Activated CD8-positive, alpha-beta memory T cell treated with anti-CD3 and anti-CD28 coated beads for 4 hours (primary cell): Measurements from ENCODE around the gene MRPL51.

ENCODE experiments used
- DNase-seq, 2 donors: peaks; one replicate each; pipeline ENCODE4 v3.0.0-alpha.2; 2020; ENCODE audit warnings: low read depth in 2 of 2

MRPL51 gene

GRCh38 chr12:6492838-6493496 lies at the start of gene MRPL51:
MRPL51 (minus strand) TSS chr12:6493262; CDS start chr12:6493136, 126 bp downstream.
- peak; percentile 87 to 95 for DNase-seq

DNA sequence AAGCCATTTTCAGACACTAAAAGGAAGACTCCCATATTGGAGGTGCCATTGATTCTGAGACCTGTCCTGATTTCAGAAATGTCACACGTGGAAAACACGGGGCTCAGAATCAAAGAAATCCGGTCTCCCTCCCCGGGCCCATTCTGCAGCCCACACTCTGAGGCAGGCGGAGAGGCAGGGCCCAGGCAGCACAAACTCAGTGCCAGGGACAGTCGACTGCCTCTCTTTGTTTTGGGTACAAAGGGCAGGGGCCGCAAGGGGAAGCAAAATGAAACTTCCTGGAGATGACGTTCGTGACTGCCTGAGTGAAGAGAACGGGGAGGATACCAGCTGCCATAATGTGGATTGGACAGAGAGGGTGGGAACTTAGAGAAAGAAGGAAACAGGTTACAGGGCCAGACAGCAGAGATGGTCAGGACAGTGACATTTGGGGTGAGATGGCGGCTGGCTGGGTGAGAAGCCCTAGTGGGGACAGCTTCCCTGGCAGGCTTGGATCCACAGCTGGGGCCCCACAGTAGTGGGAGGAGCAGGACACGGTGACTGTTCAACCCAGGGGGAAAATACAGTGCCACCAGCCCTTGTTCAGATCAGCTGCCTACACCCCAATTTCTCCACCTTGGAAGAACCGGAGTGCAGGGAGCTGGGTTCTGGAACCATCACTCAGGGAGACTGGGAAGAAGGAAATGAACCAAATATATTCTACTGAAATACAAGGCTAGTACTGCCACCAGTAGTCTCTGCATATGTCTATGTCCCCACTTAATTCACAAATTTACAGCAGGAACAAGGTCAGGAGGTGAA lies 49.3 kb upstream of the MRPL51 start:
- DNase-seq: no peak

DNA sequence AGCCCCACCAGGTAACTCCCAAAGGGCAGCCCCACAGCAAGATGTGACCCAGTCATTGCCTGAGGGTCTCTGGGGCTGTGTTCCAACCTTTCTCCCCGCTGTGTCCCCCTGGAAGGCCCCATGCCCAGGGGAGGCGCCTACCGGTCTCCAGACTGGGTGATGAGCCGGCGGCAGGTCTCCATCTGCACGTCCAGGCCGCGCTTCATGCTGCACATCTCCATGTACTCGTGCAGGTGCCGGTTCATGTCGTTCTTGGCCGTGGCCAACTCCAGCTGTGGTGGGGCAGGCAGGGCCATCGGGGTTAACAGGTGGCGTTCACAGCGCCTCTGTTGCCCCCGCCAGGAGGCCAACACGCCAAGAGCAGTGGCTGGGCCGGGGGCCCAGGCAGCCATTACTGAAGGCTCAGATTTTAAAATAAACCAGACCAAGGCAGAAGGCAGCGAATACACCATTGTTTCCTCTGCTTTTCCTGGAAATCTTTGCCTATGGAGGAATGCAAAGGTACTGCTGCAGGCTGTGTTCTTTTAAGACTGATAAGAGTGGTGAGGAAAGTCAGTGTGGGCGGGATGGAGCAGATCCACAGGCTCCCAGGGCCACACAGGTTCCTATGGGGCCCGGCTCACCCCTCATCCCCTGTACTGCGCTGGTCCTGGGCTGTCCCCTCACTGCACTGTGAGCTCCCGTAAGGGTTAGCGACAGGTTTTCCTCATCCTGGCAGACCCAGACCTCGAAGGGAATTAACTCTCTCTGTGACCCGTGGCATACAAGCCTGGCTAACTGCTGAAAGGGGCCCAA lies 48.5 kb upstream of the MRPL51 start:
- no peak for DNase-seq

DNA sequence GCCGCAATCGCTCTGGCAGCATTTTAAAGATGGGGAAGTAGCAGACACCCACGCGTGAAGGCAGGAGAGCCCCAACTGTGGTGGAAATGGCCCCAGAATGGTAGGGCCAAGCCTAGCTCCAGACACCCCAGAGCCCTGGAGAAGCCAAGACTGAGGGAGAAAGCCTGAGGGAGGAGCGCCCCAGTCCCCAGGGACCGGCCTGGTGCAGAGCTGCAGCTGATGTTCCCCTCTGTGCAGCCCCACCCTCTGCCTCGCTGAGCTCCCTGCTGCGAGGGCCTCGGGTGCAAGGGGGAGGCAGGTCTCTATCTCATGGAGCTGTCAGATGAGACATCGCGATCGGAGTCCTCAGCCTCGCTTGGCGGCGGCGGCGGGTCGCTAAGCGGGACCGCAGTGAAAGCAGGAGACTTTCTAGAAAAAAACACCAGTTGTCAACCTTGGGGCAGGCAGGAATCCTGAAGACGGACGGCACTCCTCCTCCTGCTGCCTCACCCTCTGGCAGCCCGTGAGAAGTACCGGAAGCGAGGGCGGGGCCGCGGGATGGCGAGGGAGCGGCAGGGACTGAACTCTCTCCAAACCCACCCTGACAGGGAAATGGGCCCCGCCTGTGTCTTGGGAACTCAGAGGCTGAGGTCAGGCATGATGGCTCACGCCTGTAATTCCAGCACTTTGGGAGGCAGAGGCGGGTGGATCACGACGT lies 47.3 kb upstream of the MRPL51 start:
- no peak for DNase-seq

DNA sequence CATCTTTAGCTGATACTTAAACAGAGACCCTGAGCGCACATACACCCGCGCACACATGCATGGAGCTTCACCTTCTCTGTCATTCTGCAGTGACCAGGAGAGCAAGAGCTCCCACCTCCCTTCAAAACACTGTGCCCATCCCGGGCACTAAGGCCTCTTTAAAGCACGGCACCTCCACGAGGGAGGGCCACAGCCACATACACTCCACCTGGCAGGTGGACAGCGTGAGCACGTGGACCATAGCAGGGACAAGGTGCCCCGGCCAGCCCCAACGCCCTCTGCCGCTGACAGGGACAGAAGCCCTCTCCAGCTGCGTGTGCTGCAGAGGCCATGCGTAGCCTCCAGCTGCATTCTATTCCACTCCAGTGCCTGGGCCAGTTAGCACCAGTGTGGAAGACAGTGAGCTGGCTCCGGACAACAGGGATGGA lies 46.7 kb upstream of the MRPL51 start:
- no peak for DNase-seq

GRCh38 chr12:6539314-6539682 lies 46.2 kb upstream of the MRPL51 start:
- DNase-seq: no peak

DNA sequence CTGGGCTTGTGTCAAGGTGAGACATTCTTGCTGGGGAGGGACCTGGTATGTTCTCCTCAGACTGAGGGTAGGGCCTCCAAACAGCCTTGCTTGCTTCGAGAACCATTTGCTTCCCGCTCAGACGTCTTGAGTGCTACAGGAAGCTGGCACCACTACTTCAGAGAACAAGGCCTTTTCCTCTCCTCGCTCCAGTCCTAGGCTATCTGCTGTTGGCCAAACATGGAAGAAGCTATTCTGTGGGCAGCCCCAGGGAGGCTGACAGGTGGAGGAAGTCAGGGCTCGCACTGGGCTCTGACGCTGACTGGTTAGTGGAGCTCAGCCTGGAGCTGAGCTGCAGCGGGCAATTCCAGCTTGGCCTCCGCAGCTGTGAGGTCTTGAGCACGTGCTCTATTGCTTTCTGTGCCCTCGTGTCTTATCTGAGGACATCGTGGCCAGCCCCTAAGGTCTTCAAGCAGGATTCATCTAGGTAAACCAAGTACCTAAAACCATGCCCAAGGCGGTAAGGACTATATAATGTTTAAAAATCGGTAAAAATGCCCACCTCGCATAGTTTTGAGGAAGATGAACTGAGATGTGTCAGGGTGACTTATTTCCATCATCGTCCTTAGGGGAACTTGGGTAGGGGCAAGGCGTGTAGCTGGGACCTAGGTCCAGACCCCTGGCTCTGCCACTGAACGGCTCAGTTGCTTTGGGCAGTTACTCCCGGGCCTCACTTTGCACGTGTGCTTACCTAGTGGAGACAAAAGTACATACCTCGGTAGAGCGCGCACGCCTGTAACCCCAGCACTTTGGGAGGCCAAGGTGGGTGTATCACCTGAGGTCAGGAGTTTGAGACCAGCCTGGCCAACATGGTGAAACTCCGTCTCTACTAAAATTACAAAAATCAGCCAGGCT lies 45.6 kb upstream of the MRPL51 start:
- DNase-seq: no peak

GRCh38 chr12:6537580-6538419 lies 44.7 kb upstream of the MRPL51 start:
- DNase-seq: peak; percentile 70 to 73

DNA sequence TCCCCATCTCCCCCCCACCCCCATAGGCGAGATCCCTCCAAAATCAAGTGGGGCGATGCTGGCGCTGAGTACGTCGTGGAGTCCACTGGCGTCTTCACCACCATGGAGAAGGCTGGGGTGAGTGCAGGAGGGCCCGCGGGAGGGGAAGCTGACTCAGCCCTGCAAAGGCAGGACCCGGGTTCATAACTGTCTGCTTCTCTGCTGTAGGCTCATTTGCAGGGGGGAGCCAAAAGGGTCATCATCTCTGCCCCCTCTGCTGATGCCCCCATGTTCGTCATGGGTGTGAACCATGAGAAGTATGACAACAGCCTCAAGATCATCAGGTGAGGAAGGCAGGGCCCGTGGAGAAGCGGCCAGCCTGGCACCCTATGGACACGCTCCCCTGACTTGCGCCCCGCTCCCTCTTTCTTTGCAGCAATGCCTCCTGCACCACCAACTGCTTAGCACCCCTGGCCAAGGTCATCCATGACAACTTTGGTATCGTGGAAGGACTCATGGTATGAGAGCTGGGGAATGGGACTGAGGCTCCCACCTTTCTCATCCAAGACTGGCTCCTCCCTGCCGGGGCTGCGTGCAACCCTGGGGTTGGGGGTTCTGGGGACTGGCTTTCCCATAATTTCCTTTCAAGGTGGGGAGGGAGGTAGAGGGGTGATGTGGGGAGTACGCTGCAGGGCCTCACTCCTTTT lies 44.0 kb upstream of the MRPL51 start:
- DNase-seq: no peak

- DNase-seq: no peak
These were observed 43.1 kb upstream of the MRPL51 start for GRCh38 chr12:6535960-6536847.

DNA sequence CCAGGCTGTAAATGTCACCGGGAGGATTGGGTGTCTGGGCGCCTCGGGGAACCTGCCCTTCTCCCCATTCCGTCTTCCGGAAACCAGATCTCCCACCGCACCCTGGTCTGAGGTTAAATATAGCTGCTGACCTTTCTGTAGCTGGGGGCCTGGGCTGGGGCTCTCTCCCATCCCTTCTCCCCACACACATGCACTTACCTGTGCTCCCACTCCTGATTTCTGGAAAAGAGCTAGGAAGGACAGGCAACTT lies 42.6 kb upstream of the MRPL51 start:
- DNase-seq: no peak

DNA sequence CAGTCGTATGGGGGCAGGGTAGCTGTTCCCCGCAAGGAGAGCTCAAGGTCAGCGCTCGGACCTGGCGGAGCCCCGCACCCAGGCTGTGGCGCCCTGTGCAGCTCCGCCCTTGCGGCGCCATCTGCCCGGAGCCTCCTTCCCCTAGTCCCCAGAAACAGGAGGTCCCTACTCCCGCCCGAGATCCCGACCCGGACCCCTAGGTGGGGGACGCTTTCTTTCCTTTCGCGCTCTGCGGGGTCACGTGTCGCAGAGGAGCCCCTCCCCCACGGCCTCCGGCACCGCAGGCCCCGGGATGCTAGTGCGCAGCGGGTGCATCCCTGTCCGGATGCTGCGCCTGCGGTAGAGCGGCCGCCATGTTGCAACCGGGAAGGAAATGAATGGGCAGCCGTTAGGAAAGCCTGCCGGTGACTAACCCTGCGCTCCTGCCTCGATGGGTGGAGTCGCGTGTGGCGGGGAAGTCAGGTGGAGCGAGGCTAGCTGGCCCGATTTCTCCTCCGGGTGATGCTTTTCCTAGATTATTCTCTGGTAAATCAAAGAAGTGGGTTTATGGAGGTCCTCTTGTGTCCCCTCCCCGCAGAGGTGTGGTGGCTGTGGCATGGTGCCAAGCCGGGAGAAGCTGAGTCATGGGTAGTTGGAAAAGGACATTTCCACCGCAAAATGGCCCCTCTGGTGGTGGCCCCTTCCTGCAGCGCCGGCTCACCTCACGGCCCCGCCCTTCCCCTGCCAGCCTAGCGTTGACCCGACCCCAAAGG lies 42.1 kb upstream of the MRPL51 start:
- DNase-seq: peak in 1 of 2 donors; percentile 47

DNA sequence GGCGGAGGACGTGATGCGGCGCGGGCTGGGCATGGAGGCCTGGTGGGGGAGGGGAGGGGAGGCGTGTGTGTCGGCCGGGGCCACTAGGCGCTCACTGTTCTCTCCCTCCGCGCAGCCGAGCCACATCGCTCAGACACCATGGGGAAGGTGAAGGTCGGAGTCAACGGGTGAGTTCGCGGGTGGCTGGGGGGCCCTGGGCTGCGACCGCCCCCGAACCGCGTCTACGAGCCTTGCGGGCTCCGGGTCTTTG lies 41.6 kb upstream of the MRPL51 start:
- DNase-seq: peak in 1 of 2 donors; percentile 74

GRCh38 chr12:6533923-6534694 lies 41.0 kb upstream of the MRPL51 start, which contains the start of gene GAPDH:
GAPDH (plus strand) TSS chr12:6534517; CDS start chr12:6534833, 316 bp downstream.
- DNase-seq: peak in 1 of 2 donors; percentile 71

GRCh38 chr12:6533653-6533922 lies 40.5 kb upstream of the MRPL51 start:
- no peak for DNase-seq

- DNase-seq: no peak
These were observed 40.0 kb upstream of the MRPL51 start for GRCh38 chr12:6532927-6533652.
